ENCODE measurements around the gene TRPM2.

TRPM2 gene

GRCh38 chr21:44424608-44425306 lies 71.3 kb downstream of the TRPM2 start:
- DNase-seq (ENCODE audit: insufficient read length, low spot score) (no peak), FAIRE-seq (no peak)

- FAIRE-seq: no peak
- no peak for DNase-seq (ENCODE audit: insufficient read length, low spot score)
These were observed 72.0 kb downstream of the TRPM2 start for GRCh38 chr21:44425307-44425894.

GRCh38 chr21:44425895-44426662 lies 72.7 kb downstream of the TRPM2 start:
- no peak for FAIRE-seq
- DNase-seq (ENCODE audit: insufficient read length, low spot score): no peak

DNA sequence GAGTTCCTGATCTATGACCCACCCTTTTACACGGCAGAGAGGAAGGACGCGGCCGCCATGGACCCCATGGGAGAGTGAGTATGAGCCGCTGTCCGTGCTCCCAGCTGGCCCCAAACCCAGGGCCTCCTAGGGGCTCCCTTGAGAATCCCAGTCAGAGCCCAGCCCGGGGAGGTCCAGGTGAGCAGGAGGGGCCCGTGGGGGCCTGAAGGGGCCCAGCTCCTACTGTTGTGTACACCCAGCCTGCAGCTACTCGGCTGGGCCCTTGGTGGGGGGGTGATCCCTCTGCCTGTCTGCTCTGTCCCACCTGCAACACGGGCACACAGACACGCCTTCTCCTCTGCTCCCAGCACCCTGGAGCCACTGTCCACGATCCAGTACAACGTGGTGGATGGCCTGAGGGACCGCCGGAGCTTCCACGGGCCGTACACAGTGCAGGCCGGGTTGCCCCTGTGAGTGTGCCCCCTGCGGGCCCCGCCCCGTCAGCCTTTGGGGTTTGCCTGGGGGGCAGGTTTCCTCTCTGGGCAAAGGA lies 73.3 kb downstream of the TRPM2 start:
- DNase-seq (ENCODE audit: insufficient read length, low spot score) (no peak), FAIRE-seq (no peak)

GRCh38 chr21:44427241-44428120 lies 74.1 kb downstream of the TRPM2 start:
- FAIRE-seq (no peak), DNase-seq (ENCODE audit: insufficient read length, low spot score) (no peak)

DNA sequence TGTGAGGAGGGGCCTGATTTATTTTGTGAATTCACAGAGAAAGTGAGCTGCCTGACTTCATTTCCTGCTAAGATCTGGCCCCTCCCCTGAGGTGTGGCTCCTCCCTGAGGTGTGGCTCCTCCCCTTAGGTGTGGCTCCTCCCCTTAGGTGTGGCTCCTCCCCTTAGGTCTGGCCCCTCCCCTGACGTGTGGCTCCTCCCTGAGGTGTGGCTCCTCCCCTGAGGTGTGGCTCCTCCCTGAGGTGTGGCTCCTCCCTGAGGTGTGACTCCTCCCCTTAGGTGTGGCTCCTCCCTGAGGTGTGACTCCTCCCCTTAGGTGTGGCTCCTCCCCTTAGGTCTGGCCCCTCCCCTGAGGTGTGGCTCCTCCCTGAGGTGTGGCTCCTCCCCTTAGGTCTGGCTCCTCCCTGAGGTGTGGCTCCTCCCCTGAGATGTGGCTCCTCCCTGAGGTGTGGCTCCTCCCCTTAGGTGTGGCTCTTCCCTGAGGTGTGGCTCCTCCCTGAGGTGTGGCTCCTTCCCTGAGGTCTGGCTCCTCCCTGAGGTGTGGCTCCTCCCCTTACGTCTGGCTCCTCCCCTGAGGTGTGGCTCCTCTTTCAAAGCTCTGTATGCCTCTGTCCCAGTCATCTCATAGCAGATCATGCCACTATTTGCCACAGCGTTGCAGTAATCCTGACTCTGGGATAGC lies 75.0 kb downstream of the TRPM2 start:
- peak; percentile 40 for FAIRE-seq
- no peak for DNase-seq (ENCODE audit: insufficient read length, low spot score)

DNA sequence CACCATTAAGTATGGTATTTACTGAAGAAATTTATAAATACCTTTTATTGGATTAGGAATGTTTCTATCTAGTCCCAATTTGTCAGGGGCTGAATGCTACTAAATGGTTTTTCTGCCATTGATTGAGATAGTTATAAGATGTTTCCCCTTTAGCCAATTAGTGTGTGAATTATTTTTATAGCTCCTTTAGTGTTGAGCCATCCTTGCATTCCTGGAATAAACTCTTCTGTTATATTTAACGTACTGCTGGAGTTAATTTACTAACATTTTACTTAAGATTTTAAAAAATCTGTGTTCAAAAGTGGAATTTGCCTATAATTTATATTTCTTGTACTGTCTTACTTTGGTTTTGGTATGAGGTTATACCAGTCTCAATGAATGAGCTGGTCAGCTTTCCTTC lies 76.5 kb downstream of the TRPM2 start:
- DNase-seq (ENCODE audit: insufficient read length, low spot score): no peak
- no peak for FAIRE-seq

DNA sequence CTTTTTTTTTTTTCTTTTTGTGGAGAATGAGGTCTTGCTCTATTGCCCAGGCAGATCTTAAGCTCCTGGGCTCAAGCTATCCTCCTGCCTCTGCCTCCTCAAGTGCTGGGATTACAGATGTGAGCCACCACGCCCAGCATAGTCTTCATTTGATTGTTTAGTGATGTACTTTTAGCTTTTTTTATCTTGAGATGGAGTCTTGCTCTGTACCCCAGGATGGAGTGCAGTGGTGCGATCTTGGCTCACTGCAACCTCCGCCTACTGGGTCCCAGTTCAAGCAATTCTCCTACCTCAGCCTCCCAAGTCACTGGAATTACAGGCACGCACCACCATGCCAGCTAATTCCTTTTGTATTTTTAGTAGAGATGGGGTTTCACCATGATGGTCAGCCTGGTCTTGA lies 77.9 kb downstream of the TRPM2 start:
- DNase-seq (ENCODE audit: insufficient read length, low spot score): no peak

GRCh38 chr21:44432841-44433790 lies 79.7 kb downstream of the TRPM2 start:
- FAIRE-seq (no peak), DNase-seq (ENCODE audit: insufficient read length, low spot score) (no peak)

More for the DNA sequence above, 77.9 kb downstream of the TRPM2 start:
- FAIRE-seq: no peak

GRCh38 chr21:44433791-44434567 lies 80.6 kb downstream of the TRPM2 start:
- FAIRE-seq (no peak), DNase-seq (ENCODE audit: insufficient read length, low spot score) (no peak)

GRCh38 chr21:44434568-44434925 lies 81.1 kb downstream of the TRPM2 start:
- no peak for DNase-seq (ENCODE audit: insufficient read length, low spot score)
- FAIRE-seq: no peak

DNA sequence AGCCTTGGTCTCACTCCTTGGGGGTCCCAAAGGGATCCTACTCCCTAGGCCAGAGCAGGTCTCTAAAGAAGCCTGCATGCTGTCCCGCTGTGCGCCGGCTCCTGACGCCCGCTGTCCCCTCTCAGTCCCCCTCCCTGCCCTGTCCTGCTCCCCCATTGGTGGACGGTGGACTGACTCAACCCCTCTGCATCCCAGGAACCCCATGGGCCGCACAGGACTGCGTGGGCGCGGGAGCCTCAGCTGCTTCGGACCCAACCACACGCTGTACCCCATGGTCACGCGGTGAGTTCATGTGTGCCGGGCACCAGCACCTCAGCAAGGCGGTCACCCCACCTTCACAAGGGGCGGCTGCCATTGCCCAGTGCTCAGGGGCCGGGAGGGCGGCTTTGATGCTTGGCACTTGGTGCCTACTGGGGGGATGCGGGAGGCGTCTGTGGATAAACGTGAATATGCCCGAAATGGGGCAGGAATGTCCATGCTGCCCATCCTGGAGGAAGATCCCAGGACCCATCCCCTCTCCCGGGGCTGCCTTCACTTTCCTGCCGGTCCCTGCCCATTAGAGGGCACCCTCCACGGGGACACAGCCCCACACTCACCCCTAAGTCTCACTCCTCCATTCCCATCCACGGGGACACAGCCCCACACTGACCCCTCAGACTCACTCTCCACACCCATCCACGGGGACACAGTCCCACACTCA lies 81.7 kb downstream of the TRPM2 start:
- FAIRE-seq (no peak), DNase-seq (ENCODE audit: insufficient read length, low spot score) (no peak)

- FAIRE-seq: no peak
- no peak for DNase-seq (ENCODE audit: insufficient read length, low spot score)
These were observed 82.7 kb downstream of the TRPM2 start for GRCh38 chr21:44436111-44436611.

DNA sequence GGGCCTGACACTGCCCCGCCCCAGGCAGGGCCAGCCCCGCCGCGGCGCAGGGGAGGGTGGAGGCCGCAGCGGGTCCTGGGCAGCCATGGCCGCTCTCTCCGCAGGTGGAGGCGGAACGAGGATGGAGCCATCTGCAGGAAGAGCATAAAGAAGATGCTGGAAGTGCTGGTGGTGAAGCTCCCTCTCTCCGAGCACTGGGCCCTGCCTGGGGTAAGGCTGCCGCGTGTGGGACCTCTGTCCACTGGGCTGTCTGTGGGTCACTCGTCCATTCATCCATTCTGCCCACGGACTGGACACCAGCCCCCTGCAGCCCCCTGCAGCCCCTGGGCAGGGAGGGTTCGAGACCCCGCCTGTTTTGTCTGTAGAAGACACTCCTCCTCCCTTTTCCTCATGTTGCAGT lies 83.5 kb downstream of the TRPM2 start:
- no peak for DNase-seq (ENCODE audit: insufficient read length, low spot score)
- FAIRE-seq: no peak

GRCh38 chr21:44437371-44437695 lies 83.9 kb downstream of the TRPM2 start:
- DNase-seq (ENCODE audit: insufficient read length, low spot score) (no peak), FAIRE-seq (no peak)

GRCh38 chr21:44437696-44438431 lies 84.4 kb downstream of the TRPM2 start:
- no peak for FAIRE-seq
- DNase-seq (ENCODE audit: insufficient read length, low spot score): no peak
